Measurements from ENCODE around the gene MPPED2.

The MPPED2 gene

GRCh38 chr11:30452114-30452513, 134.0 kb downstream of the MPPED2 start:
- Histone ChIP-seq H3K27ac (no peak overlapping the region), H3K27me3 (no peaks in the 10 kb centered on the region), H3K4me3 (ENCODE audit: low read depth in 1 of 2, low read length in 1 of 2) (no peak overlapping the region), H3K36me3 (no peaks in the 10 kb centered on the region), H3K9me3 (no peaks in the 10 kb centered on the region), H3K4me1 (ENCODE audit: control insufficient read depth in 1 of 2, insufficient read depth in 1 of 2, low read depth in 1 of 2, low read length in 1 of 2) (no peaks in the 10 kb centered on the region)
- TF ChIP-seq CTCF (IDR thresholded peaks at IDR 0.05) = no peak

GRCh38 chr11:30451626-30452025, 134.5 kb downstream of the MPPED2 start:
- no peaks in the 10 kb centered on the region for H3K4me1 ChIP-seq (ENCODE audit: control insufficient read depth in 1 of 2, insufficient read depth in 1 of 2, low read depth in 1 of 2, low read length in 1 of 2)
- TF ChIP-seq CTCF (IDR thresholded peaks at IDR 0.05) = no peak

GRCh38 chr11:30451167-30451566, 135.0 kb downstream of the MPPED2 start:
- Histone ChIP-seq H3K4me1 (ENCODE audit: control insufficient read depth in 1 of 2, insufficient read depth in 1 of 2, low read depth in 1 of 2, low read length in 1 of 2) (no peaks in the 10 kb centered on the region), H3K27ac (no peak overlapping the region), H3K9me3 (no peaks in the 10 kb centered on the region), H3K36me3 (no peaks in the 10 kb centered on the region), H3K27me3 (no peaks in the 10 kb centered on the region), H3K4me3 (ENCODE audit: low read depth in 1 of 2, low read length in 1 of 2) (no peak overlapping the region)
- no peak for TF ChIP-seq CTCF (IDR thresholded peaks at IDR 0.05)

More at GRCh38 chr11:30451626-30452025, 134.5 kb downstream of the MPPED2 start:
- H3K4me3 ChIP-seq (ENCODE audit: low read depth in 1 of 2, low read length in 1 of 2) = no peak overlapping the region
- no peak overlapping the region for H3K27ac ChIP-seq
- no peaks in the 10 kb centered on the region for H3K9me3 ChIP-seq
- H3K36me3 ChIP-seq = no peaks in the 10 kb centered on the region
- no peaks in the 10 kb centered on the region for H3K27me3 ChIP-seq

GRCh38 chr11:30447058-30447640, 139.0 kb downstream of the MPPED2 start:
- Histone ChIP-seq H3K4me3 (ENCODE audit: low read depth in 1 of 2, low read length in 1 of 2) (no peak overlapping the region), H3K36me3 (no peaks in the 10 kb centered on the region), H3K4me1 (ENCODE audit: control insufficient read depth in 1 of 2, insufficient read depth in 1 of 2, low read depth in 1 of 2, low read length in 1 of 2) (no peaks in the 10 kb centered on the region), H3K27me3 (no peaks in the 10 kb centered on the region), H3K27ac (no peak overlapping the region), H3K9me3 (no peaks in the 10 kb centered on the region)
- no peak for TF ChIP-seq CTCF (IDR thresholded peaks at IDR 0.05)

GRCh38 chr11:30446520-30446919, 139.6 kb downstream of the MPPED2 start:
- Histone ChIP-seq H3K4me3 (ENCODE audit: low read depth in 1 of 2, low read length in 1 of 2) (no peak overlapping the region), H3K27me3 (no peaks in the 10 kb centered on the region), H3K36me3 (no peaks in the 10 kb centered on the region), H3K9me3 (no peaks in the 10 kb centered on the region), H3K27ac (no peak overlapping the region), H3K4me1 (ENCODE audit: control insufficient read depth in 1 of 2, insufficient read depth in 1 of 2, low read depth in 1 of 2, low read length in 1 of 2) (no peaks in the 10 kb centered on the region)
- no peak for TF ChIP-seq CTCF (IDR thresholded peaks at IDR 0.05)

GRCh38 chr11:30445056-30445455, 141.1 kb downstream of the MPPED2 start:
- Histone ChIP-seq H3K9me3 (no peaks in the 10 kb centered on the region), H3K27me3 (no peaks in the 10 kb centered on the region), H3K4me3 (ENCODE audit: low read depth in 1 of 2, low read length in 1 of 2) (no peak overlapping the region), H3K4me1 (ENCODE audit: control insufficient read depth in 1 of 2, insufficient read depth in 1 of 2, low read depth in 1 of 2, low read length in 1 of 2) (no peaks in the 10 kb centered on the region), H3K27ac (no peak overlapping the region), H3K36me3 (no peaks in the 10 kb centered on the region)
- TF ChIP-seq CTCF (IDR thresholded peaks at IDR 0.05) = no peak

All from neutrophil (primary cell).